Measurements from ENCODE around the gene ZNF784.
"Not testable (repeated sequence)": the region's sequence is repeated elsewhere in the genome, so short reads cannot be mapped to it uniquely, and the experiment has no call there.

ZNF784 gene

GRCh38 chr19:55586976-55587668 lies 37.2 kb downstream of the ZNF784 start:
- in situ Hi-C loops (cut with MboI; ENCODE audit: low sequenced_read_pairs) = no loop called here

GRCh38 chr19:55585658-55586339 lies 38.6 kb downstream of the ZNF784 start:
- in situ Hi-C loops (cut with MboI; ENCODE audit: low sequenced_read_pairs) = no loop called here

- in situ Hi-C loops (cut with MboI; ENCODE audit: low sequenced_read_pairs) = no loop called here
These were observed 39.5 kb downstream of the ZNF784 start for GRCh38 chr19:55584871-55585270.

DNA sequence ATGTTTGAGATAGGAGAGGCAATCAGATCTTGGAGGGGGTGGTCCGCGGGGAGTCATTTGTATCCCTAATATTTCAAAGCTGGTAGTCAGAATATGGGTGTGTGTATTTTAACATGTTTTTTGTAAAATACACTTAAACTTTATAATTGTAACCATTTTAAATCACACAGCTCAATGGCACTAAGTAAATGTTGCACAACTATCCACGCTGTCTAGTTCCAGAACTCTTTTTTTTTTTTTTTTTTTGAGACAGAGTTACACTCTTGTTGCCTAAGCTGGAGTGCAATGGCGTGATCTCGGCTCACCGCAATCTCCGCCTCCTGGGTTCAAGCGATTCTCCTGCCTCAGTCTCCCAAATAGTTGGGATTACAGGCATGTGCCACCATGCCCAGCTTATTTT lies 40.5 kb downstream of the ZNF784 start:
- in situ Hi-C loops (cut with MboI; ENCODE audit: low sequenced_read_pairs) = not testable (repeated sequence)

DNA sequence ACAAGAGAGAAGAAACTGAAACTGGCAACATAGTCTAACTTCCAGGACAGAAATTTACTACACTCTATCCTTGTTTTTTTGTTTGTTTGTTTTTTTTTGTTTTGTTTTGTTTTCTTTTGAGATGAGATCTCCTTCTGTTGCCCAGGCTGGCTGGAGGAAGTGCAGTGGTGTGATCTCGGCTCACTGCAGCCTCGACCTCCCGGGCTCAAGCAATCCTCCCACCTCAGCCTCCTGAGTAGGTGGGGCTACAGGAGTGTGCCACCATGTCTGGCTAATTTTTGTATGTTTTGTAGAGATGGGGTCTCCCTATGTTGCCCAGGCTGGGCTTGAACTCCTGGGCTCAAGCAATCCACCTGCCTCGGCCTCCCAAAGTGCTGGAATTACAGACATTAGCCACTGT lies 42.1 kb downstream of the ZNF784 start:
- in situ Hi-C loops (cut with MboI; ENCODE audit: low sequenced_read_pairs) = not testable (repeated sequence)

- in situ Hi-C loops (cut with MboI; ENCODE audit: low sequenced_read_pairs) = no loop called here
These were observed 42.5 kb downstream of the ZNF784 start for GRCh38 chr19:55581823-55582223.

DNA sequence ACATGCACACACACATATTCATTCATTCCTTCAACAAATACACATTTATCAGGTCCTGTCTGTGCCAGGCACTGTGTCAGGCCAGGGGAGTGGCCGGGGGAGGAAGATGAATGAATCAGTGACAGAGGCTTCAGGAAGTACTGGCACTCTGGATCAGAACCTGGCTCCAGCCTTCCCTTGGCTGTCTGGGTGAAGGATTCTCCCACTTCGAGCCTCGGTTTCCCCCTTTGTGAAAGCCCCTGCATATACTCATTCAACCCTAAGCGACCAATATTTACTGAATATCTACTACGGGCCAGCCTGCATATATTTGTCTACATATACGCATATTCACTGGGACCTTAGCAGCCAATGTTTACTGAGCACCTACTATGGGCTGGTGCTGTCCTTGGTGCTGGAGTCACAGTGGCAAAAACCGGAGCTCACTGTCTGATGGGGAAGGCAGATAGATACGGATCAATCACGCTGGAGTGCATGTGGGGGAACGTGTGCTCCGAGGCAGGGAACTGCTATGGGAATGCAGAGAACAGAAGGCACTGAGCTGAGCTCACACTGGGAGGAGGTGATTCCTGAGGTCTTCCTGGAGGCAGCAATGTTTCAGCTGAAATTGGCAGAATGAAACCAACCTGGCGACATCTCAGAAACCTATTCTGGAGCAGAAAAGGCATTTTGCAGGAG lies 43.1 kb downstream of the ZNF784 start:
- in situ Hi-C loops (cut with MboI; ENCODE audit: low sequenced_read_pairs) = no loop called here

- in situ Hi-C loops (cut with MboI; ENCODE audit: low sequenced_read_pairs) = no loop called here
These were observed 43.7 kb downstream of the ZNF784 start, which contains the start of gene ZNF579 for GRCh38 chr19:55580628-55581144. Gene ZNF579 (minus strand): TSS chr19:55580848. CDS start chr19:55579639, 1,209 bp downstream.

DNA sequence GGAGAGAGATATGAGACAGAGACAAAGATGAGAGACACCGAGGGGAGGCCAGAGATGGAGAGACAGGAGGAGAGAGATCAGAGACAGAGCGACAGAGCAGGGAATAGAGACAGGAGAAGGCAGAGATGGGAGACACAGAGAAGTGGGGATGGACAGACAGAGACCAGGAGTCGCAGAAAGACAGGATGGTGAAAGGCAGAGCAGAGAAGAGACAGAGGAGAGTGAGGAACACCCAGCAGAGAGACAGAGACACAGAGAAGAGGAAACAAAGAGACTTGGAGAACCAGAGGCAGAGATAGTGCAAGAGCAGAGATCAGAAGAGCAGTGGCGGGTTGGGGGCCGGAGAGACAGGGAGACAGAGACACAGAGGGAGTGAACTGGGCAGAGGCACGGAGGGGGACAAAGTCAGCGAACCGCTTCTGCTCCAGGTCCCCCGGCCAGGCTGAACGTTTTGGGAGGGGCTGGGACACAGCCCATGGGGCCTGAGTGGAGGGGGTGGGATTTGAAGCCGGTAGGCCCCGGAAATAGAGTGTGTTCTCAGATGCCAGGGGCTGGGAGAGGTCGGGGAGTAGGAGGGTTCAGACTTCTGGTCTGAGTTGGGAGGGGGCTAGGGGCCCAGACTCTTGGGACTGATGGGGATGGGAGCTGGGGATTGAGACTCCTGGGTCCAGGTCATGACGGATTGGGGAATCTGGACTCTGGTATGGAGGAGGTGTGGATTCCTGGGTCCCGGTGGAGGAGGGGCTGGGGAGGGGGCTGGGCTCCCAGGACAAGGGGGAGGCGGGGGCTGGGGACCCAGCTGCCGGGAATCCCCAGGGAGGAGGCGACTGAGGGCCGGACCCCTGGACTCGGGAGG lies 44.4 kb downstream of the ZNF784 start:
- in situ Hi-C loops (cut with MboI; ENCODE audit: low sequenced_read_pairs) = no loop called here

DNA sequence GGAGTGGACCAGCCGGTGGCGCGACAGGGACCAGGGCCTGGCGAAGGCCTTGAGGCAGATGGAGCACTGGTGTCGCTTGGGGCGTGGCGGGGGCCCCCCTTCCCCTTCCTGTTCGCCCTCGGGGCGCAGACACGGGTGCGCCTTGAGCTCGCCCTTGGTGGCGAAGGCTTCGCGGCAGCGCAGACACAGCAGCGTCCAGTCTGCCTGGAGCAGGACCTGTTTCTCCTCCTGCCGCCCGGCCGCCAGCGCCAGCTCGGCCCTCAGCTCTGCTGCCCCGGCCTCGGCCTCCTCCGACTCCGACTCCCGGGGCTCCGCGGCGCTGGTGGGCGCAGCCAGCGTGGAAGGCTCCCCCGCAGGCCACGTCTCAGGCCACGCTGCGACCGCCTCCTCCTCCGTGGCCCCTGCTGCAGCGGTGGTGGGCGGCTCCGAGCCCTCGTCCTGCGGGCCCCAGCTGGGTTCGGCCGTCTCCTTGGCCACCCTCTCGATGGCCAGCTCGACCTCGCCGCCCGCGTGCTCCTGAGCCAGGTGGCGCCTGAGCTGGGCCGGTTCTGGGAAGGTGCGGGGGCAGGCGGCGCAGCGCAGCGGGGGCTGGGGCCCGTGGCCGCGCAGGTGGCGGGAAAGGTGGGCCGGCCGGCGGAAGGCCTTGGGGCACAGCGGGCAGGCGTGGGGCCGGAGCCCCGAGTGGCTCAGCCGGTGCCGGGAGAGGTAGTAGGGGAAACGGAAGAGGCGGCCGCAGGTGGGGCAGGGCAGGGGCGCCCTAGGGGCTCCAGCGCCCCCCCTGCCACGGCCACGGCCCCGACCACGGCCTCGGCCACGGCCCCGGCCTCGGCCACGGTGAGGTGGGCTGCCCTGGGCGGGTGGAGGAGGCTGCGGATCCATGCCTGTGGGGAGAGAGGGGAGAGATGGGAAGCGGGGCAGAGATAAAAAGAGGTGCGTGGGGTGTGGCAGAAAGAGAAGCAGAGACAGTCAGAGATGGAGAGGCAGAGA lies 45.3 kb downstream of the ZNF784 start:
- in situ Hi-C loops (cut with MboI; ENCODE audit: low sequenced_read_pairs) = no loop called here

- in situ Hi-C loops (cut with MboI; ENCODE audit: low sequenced_read_pairs) = no loop called here
These were observed 46.2 kb downstream of the ZNF784 start for GRCh38 chr19:55578031-55578760.

DNA sequence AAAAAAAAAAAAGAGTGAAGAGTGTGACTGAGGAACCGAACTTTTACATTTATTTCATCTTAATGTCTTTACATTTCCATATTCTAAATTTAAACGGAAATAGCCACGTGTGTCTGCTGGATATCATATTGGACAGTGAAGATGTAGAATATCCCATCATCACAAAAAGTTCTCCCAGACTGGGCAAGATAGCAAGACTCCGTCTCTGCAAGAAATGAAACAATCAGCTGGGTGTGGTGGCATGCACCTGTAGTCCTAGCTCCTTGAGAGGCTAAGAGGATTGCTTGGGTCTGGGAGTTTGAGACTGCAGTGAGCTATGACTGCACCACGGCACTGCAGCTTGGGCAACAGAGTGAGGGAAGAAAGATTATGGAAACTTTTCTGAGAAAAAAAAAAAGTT lies 47.6 kb downstream of the ZNF784 start:
- in situ Hi-C loops (cut with MboI; ENCODE audit: low sequenced_read_pairs) = no loop called here

DNA sequence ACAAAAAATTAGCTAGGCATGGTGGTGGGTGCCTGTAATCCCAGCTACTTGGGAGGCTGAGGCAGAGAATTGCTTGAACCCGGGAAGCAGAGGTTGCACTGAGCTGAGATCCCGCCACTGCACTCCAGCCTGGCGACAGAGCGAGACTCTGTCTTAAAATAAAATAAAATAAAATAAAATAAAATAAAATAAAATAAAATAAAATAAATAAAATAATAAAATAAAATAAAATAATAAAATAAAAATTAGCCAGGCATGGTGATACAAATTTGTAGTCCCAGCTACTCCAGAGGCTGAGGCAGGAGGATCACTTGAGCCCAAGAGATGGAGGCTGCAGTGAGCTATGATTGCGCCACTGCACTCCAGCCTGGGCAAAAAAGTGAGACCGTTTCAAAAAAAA lies 50.4 kb downstream of the ZNF784 start:
- in situ Hi-C loops (cut with MboI; ENCODE audit: low sequenced_read_pairs) = not testable (repeated sequence)

Measured in hTERT RPE-1 (cell line).